H1 (cell line): ENCODE data around the gene COPS2. TPM values are rescaled to one million over a fixed set of nuclear protein-coding genes. Genes with fewer than 3 reads are reported as not detected.

Source experiments
- CTCF ChIA-PET: fragments of 300-600 bp; sonication (Branson Sonifier 250); formaldehyde crosslinking; loops from one replicate; lab custom pipeline; 2021; ENCODE audit not compliant: partially characterized antibody; lab: Charles Lee
- POLR2A ChIA-PET: fragments of 300-600 bp; sonication (Branson Sonifier 250); formaldehyde crosslinking; loops from one replicate; lab custom pipeline; 2021; ENCODE audit warnings: inconsistent platforms; ENCODE audit not compliant: partially characterized antibody; lab: Charles Lee
- DNase-seq, 2 experiments: peaks; one replicate each; pipeline versions ENCODE4 v3.0.0 to v3.0.0-alpha.2; 2010 to 2022; ENCODE audit warnings: low spot score in 2 of 2, low read depth in 1 of 2, mixed read lengths in 1 of 2
- FAIRE-seq: peaks from 2 replicates; lab custom pipeline; 2011; peaks lifted over from hg19 to GRCh38; lab: Jason Lieb, UNC
- H2AFZ ChIP-seq: 2 replicates; pipeline ENCODE4 v1.8.1; 2012; ENCODE audit warnings: low read length, inconsistent platforms
- H2AK5ac ChIP-seq: 2 replicates; pipeline ENCODE4 v1.6.1; 2013; ENCODE audit warnings: low read depth, low read length
- H2BK120ac ChIP-seq: replicated peaks from 2 replicates; pipeline ENCODE3; 2013; ENCODE audit warnings: low read depth, low read length, inconsistent platforms
- H2BK12ac ChIP-seq: 2 replicates; pipeline ENCODE4 v1.6.1; 2013; ENCODE audit warnings: low read depth, low read length
- H2BK15ac ChIP-seq: 2 replicates; pipeline ENCODE4 v1.6.1; 2013; ENCODE audit warnings: low read length
- H2BK20ac ChIP-seq: 2 replicates; pipeline ENCODE4 v1.6.1; 2013; ENCODE audit warnings: low read length
- H2BK5ac ChIP-seq: 2 replicates; pipeline ENCODE4 v1.6.1; 2013; ENCODE audit warnings: low read depth, low read length
- H3K14ac ChIP-seq: 2 replicates; pipeline ENCODE4 v1.6.1; 2013; ENCODE audit warnings: inconsistent platforms; ENCODE audit not compliant: insufficient read length
- H3K18ac ChIP-seq: 2 replicates; pipeline ENCODE4 v1.6.1; 2013; ENCODE audit warnings: low read length; ENCODE audit errors: extremely low read depth
- H3K23ac ChIP-seq: 2 replicates; pipeline ENCODE4 v1.6.1; 2013; ENCODE audit warnings: inconsistent platforms; ENCODE audit not compliant: insufficient read length
- H3K23me2 ChIP-seq: 2 replicates; pipeline ENCODE4 v1.6.1; 2013; ENCODE audit warnings: low read depth, low read length
- H3K27ac ChIP-seq: 2 replicates; pipeline ENCODE4 v1.6.1; 2011; ENCODE audit warnings: low read depth, low read length, inconsistent platforms
- H3K27me3 ChIP-seq, 4 experiments: replicated peaks in 1 of 4; 1 replicate in 1 of 4; 2 replicates in 3 of 4; pipeline versions ENCODE4 v1.6.1 to v1.8.1; 2011 to 2013; ENCODE audit warnings: low read length in 3 of 4, mild to moderate bottlenecking in 3 of 4, inconsistent platforms in 2 of 4, mixed read lengths in 2 of 4, moderate library complexity in 1 of 4; ENCODE audit not compliant: control insufficient read depth in 3 of 4, insufficient read depth in 3 of 4; ENCODE audit errors: extremely low read depth in 1 of 4
- H3K36me3 ChIP-seq, 4 experiments: 2 replicates each; pipeline versions ENCODE4 v1.6.1 to v1.8.1; 2011 to 2013; ENCODE audit warnings: mild to moderate bottlenecking in 4 of 4, low read length in 3 of 4, moderate library complexity in 2 of 4, control low read depth in 1 of 4, inconsistent platforms in 1 of 4; ENCODE audit not compliant: insufficient read depth in 4 of 4, control insufficient read depth in 2 of 4
- H3K4ac ChIP-seq: replicated peaks from 2 replicates; pipeline ENCODE3; 2013; ENCODE audit warnings: low read length, low read depth, mixed read lengths, inconsistent platforms; ENCODE audit not compliant: insufficient read length
- H3K4me1 ChIP-seq, 4 experiments: replicated peaks in 1 of 4; 1 replicate in 1 of 4; 2 replicates in 3 of 4; pipeline versions ENCODE4 v1.6.1 to v1.8.1; 2011 to 2013; ENCODE audit warnings: low read length in 3 of 4, inconsistent platforms in 2 of 4, mixed read lengths in 1 of 4; ENCODE audit not compliant: insufficient read depth in 4 of 4, control insufficient read depth in 3 of 4
- H3K4me2 ChIP-seq, 2 experiments: 2 replicates each; pipeline versions ENCODE4 v1.6.1 to v1.8.1; 2011 to 2013; ENCODE audit warnings: low read depth in 2 of 2, low read length in 2 of 2, control low read depth in 1 of 2, inconsistent platforms in 1 of 2, mild to moderate bottlenecking in 1 of 2; ENCODE audit not compliant: insufficient read depth in 1 of 2
- H3K4me3 ChIP-seq, 4 experiments: fragments of 200-600, 300-600 bp in 1 of 4; sonication (generic), shearing (Covaris generic), sonication (Bioruptor Twin) in 1 of 4; 2 replicates each; pipeline versions ENCODE4 v1.5.1 to v1.8.1; 2011 to 2016; ENCODE audit warnings: low read length in 4 of 4, low read depth in 3 of 4, control low read depth in 2 of 4, inconsistent platforms in 2 of 4, mild to moderate bottlenecking in 2 of 4, mixed read lengths in 1 of 4, moderate library complexity in 1 of 4; ENCODE audit not compliant: insufficient read depth in 2 of 4; ENCODE audit errors: extremely low read depth in 1 of 4
- H3K56ac ChIP-seq: replicated peaks from 2 replicates; pipeline ENCODE3; 2013; ENCODE audit warnings: low read depth, mild to moderate bottlenecking, mixed read lengths, low read length, inconsistent platforms; ENCODE audit not compliant: insufficient read length
- H3K79me1 ChIP-seq: 2 replicates; pipeline ENCODE4 v1.6.1; 2013; ENCODE audit warnings: low read depth, low read length, control low read depth
- H3K79me2 ChIP-seq, 2 experiments: 2 replicates each; pipeline versions ENCODE4 v1.6.1 to v1.8.1; 2012 to 2013; ENCODE audit warnings: low read length in 2 of 2, mild to moderate bottlenecking in 2 of 2, inconsistent platforms in 1 of 2; ENCODE audit not compliant: insufficient read depth in 2 of 2, control insufficient read depth in 1 of 2
- H3K9ac ChIP-seq, 4 experiments: replicated peaks in 1 of 4; 1 replicate in 1 of 4; 2 replicates in 3 of 4; pipeline versions ENCODE4 v1.6.1 to v1.8.1; 2011 to 2013; ENCODE audit warnings: low read depth in 3 of 4, low read length in 3 of 4, control low read depth in 2 of 4, mild to moderate bottlenecking in 2 of 4, moderate library complexity in 2 of 4, inconsistent platforms in 1 of 4; ENCODE audit errors: extremely low read depth in 1 of 4
- H3K9me3 ChIP-seq, 2 experiments: 2 replicates each; pipeline versions ENCODE4 v1.6.1 to v1.8.1; 2012 to 2013; ENCODE audit warnings: mild to moderate bottlenecking in 2 of 2, moderate library complexity in 2 of 2, control low read depth in 1 of 2, inconsistent platforms in 1 of 2, low read depth in 1 of 2, low read length in 1 of 2, mixed read lengths in 1 of 2; ENCODE audit not compliant: insufficient read depth in 2 of 2
- H4K20me1 ChIP-seq, 2 experiments: replicated peaks in 1 of 2; 2 replicates each; pipeline versions ENCODE3 to v1.8.1; 2011 to 2013; ENCODE audit warnings: inconsistent platforms in 2 of 2, low read length in 2 of 2, mild to moderate bottlenecking in 1 of 2; ENCODE audit not compliant: insufficient read depth in 2 of 2, control insufficient read depth in 1 of 2
- H4K5ac ChIP-seq: 2 replicates; pipeline ENCODE4 v1.6.1; 2013; ENCODE audit warnings: low read length, low read depth, mixed read lengths, inconsistent platforms; ENCODE audit not compliant: insufficient read length
- H4K8ac ChIP-seq: 2 replicates; pipeline ENCODE4 v1.8.0; 2013; ENCODE audit warnings: mild to moderate bottlenecking, moderate library complexity, low read length, inconsistent platforms; ENCODE audit not compliant: insufficient read depth; ENCODE audit errors: extremely low read depth
- H4K91ac ChIP-seq: replicated peaks from 2 replicates; pipeline ENCODE3; 2013; ENCODE audit warnings: low read length, mixed read lengths, inconsistent platforms; ENCODE audit not compliant: insufficient read length
- RXRA ChIP-seq: IDR thresholded peaks from 2 replicates; pipeline ENCODE4 v1.6.1; 2011; ENCODE audit warnings: low read depth, mild to moderate bottlenecking, low read length, moderate library complexity; ENCODE audit not compliant: insufficient read depth
- WGBS, 2 experiments: shearing (Covaris generic) in 1 of 2; methylation state at CpG; one replicate each; pipeline versions ENCODE4 v1.1.6 to v1.1.7; 2013 to 2015; ENCODE audit warnings: low lambda C conversion rate in 2 of 2, mixed read lengths in 2 of 2, inconsistent platforms in 1 of 2, low coverage in 1 of 2, missing lambda C conversion rate in 1 of 2; ENCODE audit not compliant: insufficient replicate concordance in 2 of 2, insufficient coverage in 1 of 2, insufficient read length in 1 of 2; ENCODE audit errors: extremely low coverage in 1 of 2, missing lambda C conversion rate in 1 of 2; 5-methylcytosine and 5-hydroxymethylcytosine counted together
- polyA plus RNA-seq, 7 experiments: library from polyadenylated mRNA; depleted of rRNA in 3 of 7; stranded (reverse) in 5 of 7; unstranded in 2 of 7; fragments of >200 nt in 5 of 7; fragments of 200-250 nt in 2 of 7; gene quantifications; 1 replicate in 5 of 7; 2 replicates in 1 of 7; 4 replicates in 1 of 7; pipeline versions ENCODE4 v1.2.1 to v1.2.3, GENCODE V29; 2011 to 2013; ENCODE audit warnings: missing spikeins in 2 of 7, mixed read lengths in 2 of 7
- total RNA-seq: library from RNA; stranded (reverse); fragmentation: NEBNext Ultra II Directional; extraction: Animal tissue kit (Norgen Biotek cat#: 25700); gene quantifications from 2 replicates; pipeline ENCODE4 v1.2.1, GENCODE V29; 2021

The COPS2 gene
- total and polyA plus RNA-seq, 2 of the 8 experiments (the other 6 are each of a cell fraction or from before 2014, with no cell fraction given): 17.7 to 85.1 TPM

DNA sequence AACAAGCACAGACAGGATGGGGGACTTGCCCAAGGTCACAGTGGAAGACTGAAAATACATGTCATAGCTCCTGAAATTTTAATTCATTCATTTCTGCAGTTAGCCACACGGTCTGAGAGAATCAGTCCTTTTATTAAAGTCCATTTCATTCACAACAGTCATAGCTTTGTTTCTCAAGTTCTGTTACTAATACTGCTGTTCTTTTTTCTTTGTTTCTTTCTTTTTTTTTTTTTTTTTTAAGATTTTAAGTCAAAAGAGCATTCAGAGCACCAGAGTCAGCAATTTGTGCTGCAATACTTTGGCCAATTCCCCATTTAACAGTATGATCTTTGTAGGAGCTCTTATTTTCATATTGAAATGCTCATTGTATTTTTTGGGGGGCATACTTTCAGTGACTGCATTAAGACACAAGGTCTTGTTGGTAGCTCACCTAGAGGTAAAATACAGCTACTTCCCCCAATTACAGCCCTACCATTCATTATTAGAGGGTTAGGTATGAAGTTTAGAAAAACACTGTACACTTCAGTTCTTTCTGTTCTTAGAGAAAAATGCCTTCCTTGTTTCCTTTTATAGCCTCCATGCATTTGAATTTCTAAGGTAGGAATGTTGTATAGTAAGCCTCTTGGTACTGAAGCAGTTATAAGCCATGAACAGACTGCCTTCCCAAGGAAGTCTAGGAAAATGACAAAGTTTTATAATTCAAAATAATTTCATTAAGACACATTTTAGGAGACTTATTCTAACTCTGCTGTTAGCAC is 24.2 kb upstream of the COPS2 start:
- CTCF ChIA-PET: interaction anchor here (1.2 kb wide), 1 partner anchor 34 kb away, joined by 3 read pairs; no protein-coding TSS in a partner anchor
- H2BK20ac ChIP-seq: no peak overlapping the region
- FAIRE-seq: peak; percentile 7

More for the DNA sequence above, 24.2 kb upstream of the COPS2 start:
- Histone ChIP-seq H3K4me2 (no peak overlapping the region), H2AFZ (no peak overlapping the region), H2AK5ac (no peak overlapping the region), H3K27me3 (no peaks in the 10 kb centered on the region; a peak in 1 of 7 replicates), H3K9ac (no peak overlapping the region), H4K20me1 (no peaks in the 10 kb centered on the region), H3K56ac (no peak overlapping the region), H3K27ac (no peak overlapping the region), H3K23ac (no peak overlapping the region), H3K14ac (no peak overlapping the region), H2BK15ac (no peak overlapping the region), H2BK5ac (no peak overlapping the region), H2BK120ac (no peak overlapping the region), H3K79me1 (peaks cover 3% of the 10 kb centered on the region; the same call in 1 of the 2 replicates), H4K8ac (no peak overlapping the region), H3K4me1 (peaks cover 0 to 4% (median 0%) of the 10 kb centered on the region in 4 experiments; a peak in 2 of 7 replicates), H3K9me3 (peaks cover 3 to 4% of the 10 kb centered on the region in 2 experiments; a peak in 1 of 4 replicates), H4K91ac (no peak overlapping the region), H3K23me2 (no peaks in the 10 kb centered on the region), H4K5ac (no peak overlapping the region), H3K79me2 (0 out of 4 replicates have a peak, but pooled peaks cover 0 to 5% of the 10 kb centered on the region in 2 experiments), H3K18ac (no peak overlapping the region), H3K4ac (no peak overlapping the region), H3K4me3 (no peak overlapping the region), H2BK12ac (no peak overlapping the region), H3K36me3 (no peaks in the 10 kb centered on the region; a peak in 1 of 8 replicates)
- POLR2A ChIA-PET: interaction anchor here (0.8 to 2.4 kb wide), 4 partner anchors 10 to 46 kb away, joined by 3 to 11 read pairs (median 4); partner anchors contain the start of gene GALK2
- no peak for DNase-seq
- no peak for TF ChIP-seq RXRA
- WGBS, 2 experiments: 80% methylated on average over 1 of the region's 1 CpG; no CpG with 5 or more reads in 1 of the 2 experiments
